Suprapubic skin (tissue), 4 donors: ENCODE results near the gene CXCR6. TPM values are rescaled to one million over a fixed set of nuclear protein-coding genes. Genes with fewer than 3 reads are reported as not detected.

ENCODE experiments used
- DNase-seq, 2 donors: peaks; one replicate each; pipeline ENCODE4 v3.0.0-alpha.2; 2019; ENCODE audit warnings: low spot score in 2 of 2
- H3K27ac ChIP-seq: fragments of 200-600 bp; sonication (generic); one replicate; pipeline ENCODE4 v1.5.1; 2019
- H3K27me3 ChIP-seq: fragments of 200-600 bp; sonication (generic); one replicate; pipeline ENCODE4 v1.5.1; 2019
- H3K36me3 ChIP-seq: fragments of 200-600 bp; sonication (generic); one replicate; pipeline ENCODE4 v1.5.1; 2019
- H3K4me1 ChIP-seq: fragments of 200-600 bp; sonication (generic); one replicate; pipeline ENCODE4 v1.5.1; 2019
- H3K4me3 ChIP-seq: fragments of 200-600 bp; sonication (generic); one replicate; pipeline ENCODE4 v1.5.1; 2019; ENCODE audit warnings: mild to moderate bottlenecking
- H3K9me3 ChIP-seq: fragments of 200-600 bp; sonication (generic); one replicate; pipeline ENCODE4 v1.5.1; 2019
- EP300 ChIP-seq: sonication (generic); formaldehyde crosslinking; IDR thresholded peaks from one replicate; pipeline ENCODE4 v1.6.1; 2017; ENCODE audit warnings: antibody characterized with exemption
- POLR2A ChIP-seq, 2 donors: fragments of 450-650 bp; IDR thresholded peaks; one replicate each; pipeline ENCODE4 v1.6.1; 2017; ENCODE audit warnings: antibody characterized with exemption in 2 of 2, mild to moderate bottlenecking in 2 of 2, moderate library complexity in 2 of 2
- POLR2AphosphoS5 ChIP-seq, 3 donors: sonication (generic); formaldehyde crosslinking; IDR thresholded peaks; one replicate each; pipeline ENCODE4 v1.6.1; 2017; ENCODE audit warnings: antibody characterized with exemption in 3 of 3
- WGBS: methylation state at CpG from one replicate; pipeline ENCODE4 v1.1.5; 2018; 5-methylcytosine and 5-hydroxymethylcytosine counted together
- total RNA-seq, 4 donors: library from RNA; depleted of rRNA; stranded (reverse); fragments of >200 nt; gene quantifications; one replicate each; pipeline ENCODE4 v1.1.0, GENCODE V29; 2016
- TF ChIP-seq, protein P1 (sequence below), 2 donors: fragments of 200-600 bp in 1 of 2; fragments of 450-650 bp in 1 of 2; sonication (generic) in 1 of 2; IDR thresholded peaks; one replicate each; pipeline ENCODE4 v1.5.1; 2016 to 2019; ENCODE audit warnings: antibody characterized with exemption in 2 of 2, mild to moderate bottlenecking in 1 of 2, moderate library complexity in 1 of 2

Gene CXCR6
- total RNA-seq, 4 donors from 2014 or later: 0.23 to 0.59 TPM; not detected in 2

DNA sequence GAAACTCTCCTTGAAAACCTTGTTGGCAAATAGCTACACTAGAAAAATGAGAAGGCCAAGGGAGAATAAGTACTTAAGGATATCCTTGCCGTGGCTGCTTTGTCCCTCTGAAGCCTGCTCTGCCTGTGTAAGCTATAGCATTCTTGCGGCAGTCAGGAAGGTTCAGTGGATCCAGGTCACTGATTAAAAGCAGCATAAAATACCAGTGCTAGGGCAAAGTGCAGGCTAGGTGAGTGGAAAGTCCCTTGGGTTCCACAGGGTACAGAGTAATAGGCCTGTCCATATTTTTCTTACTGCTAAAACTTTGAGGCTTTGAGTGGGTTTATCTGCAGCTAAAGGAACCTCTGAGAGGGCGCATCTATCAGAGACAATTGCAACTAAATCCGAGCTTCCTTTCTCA, 10.3 kb downstream of the CXCR6 start:
- H3K4me3 ChIP-seq: no peak overlapping the region
- no peaks in the 10 kb centered on the region for H3K27me3 ChIP-seq
- 78% methylated on average over 4 of the region's 4 CpGs for WGBS
- H3K4me1 ChIP-seq: no peaks in the 10 kb centered on the region
- no peaks in the 10 kb centered on the region for H3K9me3 ChIP-seq
- H3K27ac ChIP-seq: no peak overlapping the region
- H3K36me3 ChIP-seq: peaks cover 100% of the 10 kb centered on the region
- no peak for TF ChIP-seq POLR2A (IDR thresholded peaks at IDR 0.05)
- no peak for TF ChIP-seq EP300
- TF ChIP-seq, protein P1, sequence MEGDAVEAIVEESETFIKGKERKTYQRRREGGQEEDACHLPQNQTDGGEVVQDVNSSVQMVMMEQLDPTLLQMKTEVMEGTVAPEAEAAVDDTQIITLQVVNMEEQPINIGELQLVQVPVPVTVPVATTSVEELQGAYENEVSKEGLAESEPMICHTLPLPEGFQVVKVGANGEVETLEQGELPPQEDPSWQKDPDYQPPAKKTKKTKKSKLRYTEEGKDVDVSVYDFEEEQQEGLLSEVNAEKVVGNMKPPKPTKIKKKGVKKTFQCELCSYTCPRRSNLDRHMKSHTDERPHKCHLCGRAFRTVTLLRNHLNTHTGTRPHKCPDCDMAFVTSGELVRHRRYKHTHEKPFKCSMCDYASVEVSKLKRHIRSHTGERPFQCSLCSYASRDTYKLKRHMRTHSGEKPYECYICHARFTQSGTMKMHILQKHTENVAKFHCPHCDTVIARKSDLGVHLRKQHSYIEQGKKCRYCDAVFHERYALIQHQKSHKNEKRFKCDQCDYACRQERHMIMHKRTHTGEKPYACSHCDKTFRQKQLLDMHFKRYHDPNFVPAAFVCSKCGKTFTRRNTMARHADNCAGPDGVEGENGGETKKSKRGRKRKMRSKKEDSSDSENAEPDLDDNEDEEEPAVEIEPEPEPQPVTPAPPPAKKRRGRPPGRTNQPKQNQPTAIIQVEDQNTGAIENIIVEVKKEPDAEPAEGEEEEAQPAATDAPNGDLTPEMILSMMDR (IDR thresholded peaks at IDR 0.05): no peak
- no peak for TF ChIP-seq POLR2AphosphoS5 (IDR thresholded peaks at IDR 0.05)
- DNase-seq: no peak

DNA sequence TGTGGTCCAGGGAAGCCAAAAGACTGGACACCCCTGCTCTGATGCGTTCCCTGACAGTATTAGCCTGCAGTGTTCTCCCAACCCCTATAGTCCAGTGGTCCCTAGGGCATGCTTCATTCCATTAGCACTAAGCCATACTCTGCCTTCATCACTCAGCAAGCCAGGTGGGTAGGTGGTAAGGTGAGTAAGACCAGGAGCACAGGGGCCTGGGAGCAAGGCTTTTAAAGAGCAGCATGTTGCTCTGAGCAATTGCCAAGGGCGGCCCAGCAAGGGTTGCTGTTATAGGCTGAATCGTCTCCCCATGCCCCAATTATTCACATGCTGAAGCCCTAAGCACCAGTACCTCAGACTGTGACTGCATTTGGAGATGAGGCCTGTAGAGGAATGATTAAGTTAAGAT, 11.0 kb downstream of the CXCR6 start:
- H3K4me3 ChIP-seq: no peak overlapping the region
- no peak overlapping the region for H3K27ac ChIP-seq
- peaks cover 100% of the 10 kb centered on the region for H3K36me3 ChIP-seq
- DNase-seq: peak in 1 of 2 donors; percentile 41
- no peaks in the 10 kb centered on the region for H3K27me3 ChIP-seq
- WGBS: 92% methylated on average over 3 of the region's 3 CpGs
- peaks cover 6% of the 10 kb centered on the region for H3K4me1 ChIP-seq
- no peak for TF ChIP-seq POLR2A (IDR thresholded peaks at IDR 0.05)
- TF ChIP-seq POLR2AphosphoS5 (IDR thresholded peaks at IDR 0.05): no peak
- TF ChIP-seq, protein P1 (IDR thresholded peaks at IDR 0.05): no peak
- TF ChIP-seq EP300: no peak
- H3K9me3 ChIP-seq: no peaks in the 10 kb centered on the region

DNA sequence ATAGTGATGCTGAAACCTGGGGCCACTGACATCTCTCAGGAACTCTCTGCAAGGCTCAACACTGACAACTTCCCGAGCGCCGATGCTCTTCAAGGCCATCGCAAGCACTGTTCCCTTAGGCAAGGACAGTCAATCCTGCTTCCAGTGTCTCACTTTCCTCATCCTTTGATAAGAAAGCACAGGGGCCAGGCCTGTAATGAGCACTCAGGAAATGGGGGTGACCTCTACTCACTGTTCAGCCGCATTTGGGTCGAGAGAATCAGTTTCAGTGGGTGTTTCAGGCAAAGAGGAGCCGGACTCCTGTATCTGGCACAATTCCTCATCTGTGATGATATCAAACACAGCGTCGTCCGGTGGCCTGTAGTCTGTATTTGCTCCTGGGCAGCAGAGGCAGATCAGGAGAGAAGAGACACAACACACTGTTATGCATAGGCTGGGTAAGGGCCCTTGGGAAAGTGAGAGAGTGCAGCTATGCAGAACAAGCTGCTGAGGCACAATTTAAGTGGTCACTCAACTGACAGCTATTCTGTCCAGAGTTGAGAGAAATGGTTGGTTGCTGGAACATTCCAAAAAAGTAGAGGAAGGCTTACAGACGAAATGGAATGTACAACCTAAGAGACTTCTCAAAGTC, 11.9 kb downstream of the CXCR6 start:
- TF ChIP-seq POLR2AphosphoS5 (IDR thresholded peaks at IDR 0.05): no peak
- no peak for TF ChIP-seq EP300
- Histone ChIP-seq H3K27me3 (no peaks in the 10 kb centered on the region), H3K9me3 (no peaks in the 10 kb centered on the region), H3K36me3 (peaks cover 99% of the 10 kb centered on the region), H3K27ac (no peak overlapping the region), H3K4me1 (peaks cover 8% of the 10 kb centered on the region), H3K4me3 (no peak overlapping the region)
- 85% methylated on average over 8 of the region's 11 CpGs for WGBS
- DNase-seq: peak in 1 of 2 donors; percentile 53

DNA sequence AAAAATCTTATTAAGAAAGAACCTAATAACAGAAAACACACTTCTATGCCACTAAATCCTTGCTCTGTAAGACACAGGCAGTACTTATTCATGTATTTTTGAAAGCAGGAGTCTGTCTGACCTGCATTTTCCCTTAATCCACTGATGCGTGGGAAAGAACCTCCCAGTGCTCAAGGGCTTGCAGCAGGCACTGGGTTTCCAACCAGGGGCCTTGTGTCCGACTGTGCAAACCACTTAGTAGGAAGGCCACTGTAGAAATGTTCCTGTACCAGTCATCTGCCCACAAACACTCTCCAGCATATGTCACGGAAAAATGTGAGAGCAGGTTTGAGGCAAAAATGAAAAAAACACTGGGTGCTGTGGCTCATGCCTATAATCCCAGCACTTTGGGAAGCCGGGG, 12.4 kb downstream of the CXCR6 start:
- TF ChIP-seq POLR2AphosphoS5 (IDR thresholded peaks at IDR 0.05): no peak
- TF ChIP-seq, protein P1 (IDR thresholded peaks at IDR 0.05): no peak
- no peak for TF ChIP-seq POLR2A (IDR thresholded peaks at IDR 0.05)
- TF ChIP-seq EP300: no peak
- Histone ChIP-seq H3K36me3 (peaks cover 99% of the 10 kb centered on the region), H3K27ac (no peak overlapping the region), H3K4me1 (peaks cover 8% of the 10 kb centered on the region), H3K27me3 (no peaks in the 10 kb centered on the region), H3K9me3 (no peaks in the 10 kb centered on the region), H3K4me3 (no peak overlapping the region)
- 89% methylated on average over 4 of the region's 4 CpGs for WGBS
- DNase-seq: no peak

DNA sequence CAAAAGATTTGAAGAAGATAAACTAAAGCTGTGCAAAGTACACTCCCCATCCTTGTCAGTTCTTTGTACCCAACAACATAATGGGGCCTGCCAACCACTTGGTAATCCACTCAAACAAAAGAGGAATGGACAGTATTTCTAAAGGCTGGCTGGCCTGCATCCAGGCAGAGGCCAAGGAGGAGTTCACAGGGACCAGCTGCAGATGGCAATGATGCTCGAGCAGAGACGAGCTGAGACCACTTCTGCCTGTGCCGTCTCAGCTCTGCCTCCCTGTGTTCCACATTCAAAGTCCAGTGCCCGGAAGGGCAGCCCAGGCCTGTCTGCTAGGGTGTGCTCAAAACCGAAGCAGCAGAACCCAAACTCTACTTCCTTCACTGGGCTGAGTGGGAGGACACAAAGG, 14.3 kb downstream of the CXCR6 start:
- peaks cover 8% of the 10 kb centered on the region for H3K4me1 ChIP-seq
- no peak overlapping the region for H3K4me3 ChIP-seq
- H3K27ac ChIP-seq: peak overlapping the region; percentile 52
- no peaks in the 10 kb centered on the region for H3K9me3 ChIP-seq
- peaks cover 99% of the 10 kb centered on the region for H3K36me3 ChIP-seq
- DNase-seq: no peak
- 73% methylated on average over 5 of the region's 5 CpGs for WGBS
- H3K27me3 ChIP-seq: no peaks in the 10 kb centered on the region
- TF ChIP-seq EP300: no peak

DNA sequence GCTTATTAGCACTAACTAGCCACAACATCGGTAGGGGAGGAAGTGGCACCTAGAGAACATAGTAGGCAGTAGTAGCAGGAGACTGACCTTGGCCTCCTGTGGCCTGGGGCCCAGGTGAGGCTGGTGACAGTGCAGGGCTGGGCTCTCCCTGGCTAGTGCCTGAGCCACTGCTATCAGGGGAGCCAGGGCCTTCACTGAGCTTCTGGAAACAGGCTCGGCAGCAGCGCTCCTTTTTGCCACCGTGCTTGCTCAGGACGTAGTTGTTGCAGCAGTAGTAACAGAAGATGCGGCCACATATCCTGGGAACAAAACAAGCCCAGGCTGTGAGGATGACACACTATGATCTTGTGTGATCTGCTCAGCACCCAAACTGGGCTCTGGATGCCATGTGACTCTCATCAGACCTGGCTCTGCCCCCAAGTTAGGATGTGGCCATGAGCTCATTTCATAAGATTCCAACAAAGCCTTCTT, 15.1 kb downstream of the CXCR6 start:
- H3K27me3 ChIP-seq: no peaks in the 10 kb centered on the region
- no peaks in the 10 kb centered on the region for H3K9me3 ChIP-seq
- peak overlapping the region; percentile 58 for H3K27ac ChIP-seq
- peaks cover 99% of the 10 kb centered on the region for H3K36me3 ChIP-seq
- TF ChIP-seq EP300 (no peak), POLR2A (IDR thresholded peaks at IDR 0.05) (no peak), POLR2AphosphoS5 (IDR thresholded peaks at IDR 0.05) (no peak)
- TF ChIP-seq, protein P1 (IDR thresholded peaks at IDR 0.05): no peak
- H3K4me3 ChIP-seq: no peak overlapping the region
- peaks cover 8% of the 10 kb centered on the region for H3K4me1 ChIP-seq
- WGBS: 78% methylated on average over 6 of the region's 6 CpGs
- peak in 1 of 2 donors; percentile 82 for DNase-seq
